Stomach (tissue), 9 donors: ENCODE data around the gene AP5S1. TPM values are rescaled to one million over a fixed set of nuclear protein-coding genes. Genes with fewer than 3 reads are reported as not detected.
"Not testable (repeated sequence)": the region's sequence is repeated elsewhere in the genome, so short reads cannot be mapped to it uniquely, and the experiment has no call there.

ENCODE experiments used
- DNase-seq, 2 donors: peaks; one replicate each; pipeline versions ENCODE4 v3.0.0 to v3.0.0-alpha.2; 2013 to 2019
- H3K27ac ChIP-seq, 5 donors: fragments of 200-600 bp in 4 of 5; sonication (generic) in 4 of 5; one replicate each; pipeline ENCODE4 v1.5.1; 2013 to 2019; ENCODE audit warnings: mild to moderate bottlenecking in 1 of 5, moderate library complexity in 1 of 5
- H3K27me3 ChIP-seq, 3 donors: fragments of 200-600 bp; sonication (generic); one replicate each; pipeline ENCODE4 v1.5.1; 2017 to 2019; ENCODE audit warnings: mixed run types in 1 of 3
- H3K36me3 ChIP-seq, 4 donors: fragments of 200-600 bp; sonication (generic); 1 replicate in 3 of 4; 2 replicates in 1 of 4; pipeline ENCODE4 v1.5.1; 2016 to 2019
- H3K4me1 ChIP-seq, 4 donors: fragments of 200-600 bp; sonication (generic); one replicate each; pipeline ENCODE4 v1.5.1; 2016 to 2019
- H3K4me3 ChIP-seq, 4 donors: fragments of 200-600 bp; sonication (generic) in 3 of 4; one replicate each; pipeline ENCODE4 v1.5.1; 2016 to 2019; ENCODE audit warnings: mild to moderate bottlenecking in 1 of 4
- H3K9me3 ChIP-seq, 4 donors: fragments of 200-600 bp; sonication (generic); one replicate each; pipeline ENCODE4 v1.5.1; 2016 to 2019
- CTCF ChIP-seq, 7 experiments: fragments of 450-650 bp in 4 of 7; fragments of 200-600 bp in 3 of 7; sonication (generic) in 3 of 7; IDR thresholded peaks; one replicate each; pipeline ENCODE4 v1.5.1; 2016 to 2019; ENCODE audit warnings: antibody characterized with exemption in 7 of 7, control low read depth in 2 of 7, mild to moderate bottlenecking in 1 of 7
- EP300 ChIP-seq: sonication (generic); formaldehyde crosslinking; IDR thresholded peaks from one replicate; pipeline ENCODE4 v1.6.1; 2017; ENCODE audit warnings: antibody characterized with exemption
- POLR2A ChIP-seq, 4 donors: fragments of 450-650 bp; IDR thresholded peaks; one replicate each; pipeline ENCODE4 v1.6.1; 2016; ENCODE audit warnings: antibody characterized with exemption in 4 of 4, control low read depth in 2 of 4, mild to moderate bottlenecking in 1 of 4, moderate library complexity in 1 of 4
- POLR2AphosphoS5 ChIP-seq, 3 donors: sonication (generic); formaldehyde crosslinking; IDR thresholded peaks; one replicate each; pipeline ENCODE4 v1.6.1; 2016; ENCODE audit warnings: antibody characterized with exemption in 3 of 3
- WGBS, 5 donors: extraction: QIAGEN DNeasy Blood & Tissue Kit in 3 of 5; methylation state at CpG; one replicate each; pipeline versions ENCODE4 v1.1.5 to v1.1.7; 2013 to 2018; 5-methylcytosine and 5-hydroxymethylcytosine counted together
- intact Hi-C: fragments of 100-400 bp; cut with DNase I; formaldehyde crosslinking; loops from one replicate; pipeline ENCODE4 v1.15.1; 2023; ENCODE audit warnings: low total_unique reads
- polyA plus RNA-seq, 3 donors: library from polyadenylated mRNA; stranded (reverse); fragments of 200-250 nt; gene quantifications; one replicate each; pipeline ENCODE4 v1.2.3, GENCODE V29; 2013
- total RNA-seq, 5 donors: library from RNA; depleted of rRNA; stranded (reverse); fragments of >200 nt; gene quantifications; one replicate each; pipeline versions ENCODE4 v1.1.0 to v1.2.3, GENCODE V29; 2014 to 2016
- donor health status: healthy with polysubstance abuse.
- donor health status: Bipolar disorder and iron deficiency.
- donor health status: healthy.

The AP5S1 gene
- total and polyA plus RNA-seq, 8 donors, result 1.8 to 14.8 (median 6.7) TPM

- no peaks in the 10 kb centered on the region for H3K9me3 ChIP-seq
- H3K27ac ChIP-seq, result no peak overlapping the region
- peak in 1 of 2 donors; percentile 12 for DNase-seq
- intact Hi-C loops, result no loop called here
- peaks cover 5 to 11% (median 7%) of the 10 kb centered on the region in 4 donors for H3K4me1 ChIP-seq
- H3K36me3 ChIP-seq, result peaks cover 32 to 76% (median 68%) of the 10 kb centered on the region in 4 donors
- H3K4me3 ChIP-seq, result no peak overlapping the region
- TF ChIP-seq EP300, result no peak
- TF ChIP-seq POLR2AphosphoS5 (IDR thresholded peaks at IDR 0.05), result no peak
- TF ChIP-seq CTCF (IDR thresholded peaks at IDR 0.05), result no peak
- no peak for TF ChIP-seq POLR2A (IDR thresholded peaks at IDR 0.05)
- no peaks in the 10 kb centered on the region for H3K27me3 ChIP-seq
- 73 to 84% (median 77%) methylated on average over 7 of the region's 7 CpGs for WGBS, 5 donors
These were observed 5.2 kb downstream of the AP5S1 start for GRCh38 chr20:3825526-3825925.

- peaks cover 32 to 76% (median 68%) of the 10 kb centered on the region in 4 donors for H3K36me3 ChIP-seq
- TF ChIP-seq POLR2AphosphoS5 (IDR thresholded peaks at IDR 0.05) (no peak), POLR2A (IDR thresholded peaks at IDR 0.05) (no peak), CTCF (IDR thresholded peaks at IDR 0.05) (no peak), EP300 (no peak)
- H3K9me3 ChIP-seq, result no peaks in the 10 kb centered on the region
- H3K4me1 ChIP-seq, result peaks cover 2 to 6% (median 3%) of the 10 kb centered on the region in 4 donors
- no peaks in the 10 kb centered on the region for H3K27me3 ChIP-seq
- no peak overlapping the region for H3K27ac ChIP-seq
- no peak for DNase-seq
- intact Hi-C loops, result no loop called here
- no peak overlapping the region for H3K4me3 ChIP-seq
- WGBS, 5 donors, result 77 to 86% (median 78%) methylated on average over 4 of the region's 4 CpGs
These were observed 6.1 kb downstream of the AP5S1 start for GRCh38 chr20:3826420-3826819.

GRCh38 chr20:3828798-3829197 is 8.5 kb downstream of the AP5S1 start:
- no peak overlapping the region for H3K4me3 ChIP-seq
- no peaks in the 10 kb centered on the region for H3K27me3 ChIP-seq
- no peaks in the 10 kb centered on the region for H3K9me3 ChIP-seq
- intact Hi-C loops, result no loop called here
- no peak for DNase-seq
- WGBS, 5 donors, result 88 to 96% (median 93%) methylated on average over 3 of the region's 3 CpGs
- no peaks in the 10 kb centered on the region for H3K4me1 ChIP-seq
- H3K36me3 ChIP-seq, result peaks cover 21 to 60% (median 48%) of the 10 kb centered on the region in 4 donors
- H3K27ac ChIP-seq, result no peak overlapping the region
- TF ChIP-seq EP300 (no peak), POLR2AphosphoS5 (IDR thresholded peaks at IDR 0.05) (no peak), POLR2A (IDR thresholded peaks at IDR 0.05) (no peak), CTCF (IDR thresholded peaks at IDR 0.05) (no peak)

GRCh38 chr20:3829891-3830290 is 9.5 kb downstream of the AP5S1 start:
- DNase-seq, intact Hi-C loops, H3K27ac ChIP-seq, H3K4me3 ChIP-seq, H3K27me3 ChIP-seq, H3K4me1 ChIP-seq, H3K9me3 ChIP-seq: not testable (repeated sequence)
- H3K36me3 ChIP-seq, result peaks cover 10 to 49% (median 37%) of the 10 kb centered on the region in 4 donors
- WGBS, 5 donors, result 93 to 98% (median 95%) methylated on average over 5 of the region's 5 CpGs

GRCh38 chr20:3836132-3836531 is 15.8 kb downstream of the AP5S1 start:
- Histone ChIP-seq H3K4me1 (no peaks in the 10 kb centered on the region), H3K27me3 (no peaks in the 10 kb centered on the region), H3K9me3 (no peaks in the 10 kb centered on the region), H3K27ac (no peak overlapping the region), H3K4me3 (no peak overlapping the region), H3K36me3 (peaks cover 0 to 19% (median 7%) of the 10 kb centered on the region in 4 donors)
- DNase-seq, result no peak
- intact Hi-C loops, result no loop called here
- 95 to 97% (median 97%) methylated on average over 4 of the region's 4 CpGs for WGBS, 5 donors
- TF ChIP-seq EP300, result no peak
